Left hindlimb (tissue), 1 donor: ENCODE measurements around the gene RIPK1.
"Not testable (repeated sequence)": the region's sequence is repeated elsewhere in the genome, so short reads cannot be mapped to it uniquely, and the experiment has no call there.

Experiments
- DNase-seq: peaks from one replicate; pipeline ENCODE4 v3.0.0-alpha.2; 2018

RIPK1 gene

DNA sequence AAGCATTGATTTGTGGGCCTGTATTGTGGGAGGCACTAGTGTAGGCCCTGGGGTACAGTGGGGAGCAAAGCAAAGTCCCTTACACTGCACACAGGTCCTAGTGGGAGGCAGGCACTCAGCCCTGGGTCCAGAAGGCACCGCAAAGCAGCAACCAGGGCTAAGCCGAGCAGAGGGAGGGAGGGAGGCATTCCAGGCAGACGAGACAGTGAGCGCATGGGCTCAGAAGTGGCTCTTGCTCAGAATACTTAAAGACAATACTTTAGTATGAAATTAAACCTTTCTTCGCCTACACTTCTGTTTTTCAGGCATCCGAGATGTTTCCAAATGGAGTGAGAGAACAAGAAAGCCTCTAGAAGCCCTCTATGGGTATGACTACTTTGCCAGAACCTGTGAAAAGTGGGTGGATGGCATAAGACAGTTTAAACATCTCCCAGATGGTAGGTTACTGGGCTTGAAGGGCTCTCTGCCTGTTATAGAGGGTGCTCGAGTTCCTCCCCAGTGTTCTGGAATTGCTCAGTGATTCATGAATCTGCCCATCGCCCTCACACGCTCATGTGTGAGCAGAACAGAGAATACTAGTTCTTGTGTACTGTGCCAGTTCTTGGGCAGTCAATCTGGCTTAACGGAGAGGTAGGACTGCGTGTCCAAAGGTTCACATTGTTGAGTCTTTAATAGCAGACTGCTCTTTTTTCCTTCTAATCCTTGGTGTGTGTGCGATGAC lies 68.9 kb downstream of the RIPK1 start:
- DNase-seq = no peak

DNA sequence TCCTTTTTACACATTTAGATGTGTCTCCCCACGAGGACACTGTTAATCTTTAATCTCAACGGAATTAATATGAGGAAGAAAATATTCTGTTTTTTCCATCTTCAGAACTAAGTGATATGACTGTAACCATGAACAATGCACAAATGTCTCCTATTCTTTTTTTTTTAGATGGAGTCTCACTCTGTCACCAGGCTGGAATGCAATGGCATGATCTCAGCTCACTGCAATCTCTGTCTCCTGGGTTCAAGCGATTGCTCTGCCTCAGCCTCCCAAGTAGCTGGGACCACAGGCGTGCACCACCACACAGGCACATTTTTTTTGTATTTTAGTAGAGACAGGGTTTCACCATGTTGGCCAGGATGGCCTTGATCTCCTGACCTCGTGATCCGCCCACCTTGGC lies 69.6 kb downstream of the RIPK1 start:
- not testable (repeated sequence) for DNase-seq

DNA sequence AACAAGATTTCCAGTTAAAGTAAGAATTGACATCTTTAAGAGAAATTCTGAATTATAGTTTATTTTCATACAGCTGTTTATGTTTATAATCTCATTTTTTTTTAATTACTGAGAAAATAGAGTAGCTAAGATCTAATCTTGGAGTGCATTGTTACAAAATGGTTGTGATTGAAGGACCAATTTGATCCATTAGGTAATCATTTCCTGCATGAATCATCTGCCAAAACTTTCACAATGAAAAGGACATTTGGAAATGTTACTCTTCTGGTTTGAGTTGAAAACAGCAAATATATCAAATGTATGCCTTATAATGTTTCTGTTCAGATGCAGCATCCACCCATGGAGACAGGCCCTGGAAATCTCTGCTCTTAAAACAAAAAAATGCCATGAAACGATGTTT lies 70.0 kb downstream of the RIPK1 start:
- DNase-seq = no peak

DNA sequence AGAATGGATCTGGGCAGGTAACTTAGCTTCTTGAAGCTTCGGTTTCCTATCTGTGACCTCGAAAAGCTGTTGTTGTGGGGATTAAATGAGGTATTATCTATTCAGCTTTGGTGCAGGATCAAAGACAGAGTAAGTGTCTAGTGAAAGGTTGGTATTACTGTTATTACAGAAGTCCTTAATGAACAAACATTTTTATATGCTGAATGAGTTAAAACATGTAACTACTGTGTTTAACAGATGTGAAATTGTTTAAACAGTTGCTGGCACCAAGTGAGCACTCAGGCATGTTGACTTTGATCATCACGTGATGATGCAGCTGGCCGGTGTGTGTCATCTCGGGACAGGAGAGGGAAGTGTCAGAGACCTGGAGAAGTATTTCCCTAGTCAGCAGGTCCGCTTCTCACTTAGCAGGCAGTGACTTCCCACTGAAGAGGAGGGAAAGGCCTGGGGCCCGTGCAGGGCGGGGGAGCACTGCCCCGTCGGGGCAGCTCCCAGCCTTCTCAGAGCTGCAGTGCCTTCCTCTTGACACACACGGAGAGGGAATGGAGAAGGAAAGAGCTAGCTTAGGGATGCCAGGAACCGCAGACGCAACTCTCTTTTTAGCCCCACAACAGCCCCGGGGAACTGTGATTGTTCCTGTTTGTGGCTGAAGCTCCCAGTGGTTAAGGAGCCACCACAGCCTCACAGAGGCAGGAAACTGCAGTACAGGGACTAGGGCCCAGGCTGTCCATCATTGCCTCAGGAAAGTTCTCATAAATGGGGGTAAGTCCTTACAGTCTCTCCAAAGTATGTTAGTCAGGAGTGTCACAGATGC lies 71.0 kb downstream of the RIPK1 start:
- peak; percentile 51 for DNase-seq

DNA sequence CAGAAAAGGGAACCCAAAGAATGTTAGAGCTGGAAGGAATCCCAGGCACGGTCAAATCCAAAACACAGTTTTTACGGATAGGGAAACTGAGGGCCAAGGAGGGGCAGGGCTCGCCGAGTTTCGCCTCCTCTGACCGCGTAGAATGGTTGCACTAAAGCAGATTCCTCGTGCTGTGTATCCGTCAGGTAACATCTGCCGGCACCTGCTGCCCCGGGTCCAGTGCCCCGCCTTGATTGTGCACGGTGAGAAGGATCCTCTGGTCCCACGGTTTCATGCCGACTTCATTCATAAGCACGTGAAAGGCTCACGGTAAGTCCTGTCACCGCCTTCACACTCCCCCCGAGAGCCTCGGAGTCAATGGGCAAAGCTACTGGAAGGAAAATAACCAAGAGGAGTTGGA lies 71.9 kb downstream of the RIPK1 start:
- no peak for DNase-seq

DNA sequence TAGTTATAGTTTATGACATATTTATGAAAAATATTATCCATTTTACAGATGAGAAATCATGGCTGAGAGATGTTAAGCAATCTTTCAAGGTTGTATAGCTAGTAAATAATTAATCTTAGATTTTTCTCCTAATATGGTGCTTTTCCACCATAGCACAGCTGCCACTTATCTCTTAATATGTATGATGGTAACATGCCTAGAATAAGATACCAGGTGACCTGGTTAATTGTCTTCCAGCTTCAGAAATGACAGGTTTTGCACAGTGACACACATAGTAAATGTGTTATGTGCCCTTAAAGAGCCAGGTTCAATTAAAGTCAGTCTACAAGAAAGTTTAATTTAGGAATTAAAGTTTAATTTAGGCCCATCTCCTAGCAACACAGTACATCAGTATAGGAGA lies 74.2 kb downstream of the RIPK1 start:
- DNase-seq = no peak

DNA sequence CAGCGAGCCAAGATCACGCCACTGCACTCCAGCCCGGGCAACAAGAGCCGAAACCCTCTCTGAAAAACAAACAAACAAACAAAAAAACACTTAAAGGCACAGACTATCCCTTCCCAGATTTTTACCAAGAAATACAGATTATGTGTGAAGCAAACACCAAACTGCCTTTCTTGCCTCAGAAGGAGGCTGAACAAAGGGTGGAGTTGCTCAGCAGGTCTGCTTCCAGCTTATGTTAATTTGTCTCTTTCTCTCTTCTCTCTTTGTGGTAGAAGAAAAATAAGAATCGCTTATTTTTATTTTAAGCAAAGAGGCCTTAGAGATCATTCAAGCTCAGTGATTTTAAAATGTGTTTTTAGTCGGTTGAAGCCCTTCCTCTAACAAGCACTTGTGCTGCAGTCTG lies 74.9 kb downstream of the RIPK1 start:
- DNase-seq = no peak

DNA sequence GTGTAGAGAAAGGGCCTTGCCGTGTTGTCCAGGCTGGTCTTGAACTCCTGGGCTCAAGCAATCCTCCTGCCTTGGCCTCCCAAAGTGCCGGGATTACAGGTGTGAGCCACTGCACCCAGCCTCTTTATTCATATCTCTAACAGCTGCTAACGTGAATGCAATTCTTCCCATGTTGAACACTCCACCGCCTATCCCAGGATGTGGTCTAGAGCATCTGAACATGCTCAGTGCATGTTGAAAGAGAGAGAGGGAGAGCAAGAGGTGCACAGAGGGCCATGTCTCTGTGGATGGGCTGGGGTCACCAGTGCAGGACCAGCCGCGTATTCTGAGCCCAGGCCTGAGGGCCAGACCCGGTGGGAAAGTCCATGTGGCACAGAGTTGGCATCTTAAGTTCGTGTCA lies 76.3 kb downstream of the RIPK1 start:
- DNase-seq = no peak

DNA sequence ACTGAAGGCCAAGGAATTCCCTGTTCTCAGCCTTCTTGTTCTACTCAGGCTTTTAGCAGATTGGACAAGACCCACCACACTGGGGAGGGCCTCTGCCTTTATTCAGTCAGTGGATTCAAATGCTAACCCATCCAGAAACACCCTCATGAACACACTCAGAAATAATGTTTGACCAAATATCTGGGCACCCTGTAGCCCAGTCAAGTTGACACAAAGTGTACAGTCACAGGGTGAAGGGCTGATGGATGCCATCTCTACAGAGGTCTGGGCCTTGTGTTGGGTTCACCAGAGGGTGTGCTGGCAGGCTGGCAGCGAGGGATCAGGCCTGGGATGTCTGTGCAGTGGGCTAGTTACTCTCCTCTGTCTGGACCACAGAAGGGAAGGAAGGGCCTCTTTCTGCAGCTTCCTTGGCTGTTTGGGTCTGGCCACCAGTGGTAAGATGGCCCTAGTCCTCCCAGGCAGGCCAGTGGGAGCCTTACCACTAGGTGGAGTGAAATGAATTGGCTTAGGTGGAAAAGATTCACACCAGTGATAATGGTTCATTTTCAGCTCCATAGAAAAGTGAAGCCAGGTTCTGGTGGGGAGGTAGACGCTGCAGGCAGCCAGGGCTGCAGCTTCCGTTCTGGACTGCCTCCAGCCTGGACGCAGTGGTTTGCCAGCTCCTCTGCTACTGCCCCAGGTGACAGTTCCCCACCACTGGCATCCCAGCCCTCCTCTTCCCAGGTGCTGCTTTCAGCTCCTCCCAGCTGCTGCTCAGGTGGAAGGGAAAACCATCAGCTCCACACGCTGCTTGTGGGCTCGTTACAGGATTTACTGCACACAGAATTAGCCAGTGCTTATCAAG lies 79.8 kb downstream of the RIPK1 start:
- no peak for DNase-seq

DNA sequence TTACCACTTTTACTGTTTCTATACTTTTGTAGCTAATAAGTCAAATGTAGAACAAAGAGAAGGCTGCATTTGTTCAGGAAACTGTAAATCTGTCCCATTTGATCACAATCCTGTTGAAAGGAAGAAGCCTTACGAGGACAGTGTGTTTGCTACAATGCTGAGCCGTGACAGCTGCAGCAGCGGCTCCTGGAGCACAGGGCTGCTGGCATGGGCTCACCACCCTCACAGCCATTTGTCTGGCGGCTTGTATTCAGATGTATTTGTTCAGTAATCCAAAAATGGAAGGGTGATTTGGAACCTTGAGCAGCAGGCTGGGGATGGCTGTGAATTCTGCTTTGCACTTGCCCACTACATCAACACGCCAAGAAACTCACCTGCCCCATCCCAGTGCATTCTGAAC lies 83.4 kb downstream of the RIPK1 start:
- no peak for DNase-seq

DNA sequence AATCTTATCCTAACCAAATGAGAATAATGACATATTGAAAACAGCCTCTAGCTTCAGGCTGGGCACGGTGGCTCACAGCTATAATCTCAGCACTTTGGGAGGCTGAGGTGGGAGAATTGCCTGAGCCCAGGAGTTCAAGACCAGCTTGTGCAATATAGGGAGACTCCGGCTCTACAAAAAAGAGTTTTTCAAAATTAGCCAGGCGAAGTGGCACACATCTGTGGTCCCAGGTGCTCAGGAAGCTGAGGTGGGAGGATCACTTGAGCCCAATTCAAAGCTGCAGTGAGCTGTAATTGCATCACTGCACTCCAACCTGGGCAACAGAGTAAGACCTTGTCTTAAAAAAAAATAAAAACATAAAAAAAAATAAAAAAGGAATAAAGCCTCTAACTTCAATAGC lies 84.4 kb downstream of the RIPK1 start:
- no peak for DNase-seq

DNA sequence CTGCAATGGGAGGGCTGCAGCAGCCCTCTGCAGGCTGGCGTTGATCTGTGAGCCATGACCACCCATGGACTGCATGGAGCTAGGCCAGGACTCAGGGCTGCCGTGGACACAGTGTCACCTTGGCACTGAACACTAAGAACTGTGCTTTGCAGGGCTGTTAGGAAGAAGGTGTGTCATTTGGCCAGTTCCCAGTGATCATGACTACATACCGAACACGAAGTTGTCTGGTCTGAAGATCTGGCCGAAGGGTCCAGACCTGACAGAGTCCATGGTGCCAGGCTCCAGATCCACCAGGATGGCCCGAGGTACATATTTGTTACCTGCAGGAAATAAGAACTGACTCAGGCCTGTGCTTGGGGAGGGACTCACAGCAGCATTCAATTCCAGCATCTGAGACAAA lies 87.1 kb downstream of the RIPK1 start:
- DNase-seq = not testable (repeated sequence)

DNA sequence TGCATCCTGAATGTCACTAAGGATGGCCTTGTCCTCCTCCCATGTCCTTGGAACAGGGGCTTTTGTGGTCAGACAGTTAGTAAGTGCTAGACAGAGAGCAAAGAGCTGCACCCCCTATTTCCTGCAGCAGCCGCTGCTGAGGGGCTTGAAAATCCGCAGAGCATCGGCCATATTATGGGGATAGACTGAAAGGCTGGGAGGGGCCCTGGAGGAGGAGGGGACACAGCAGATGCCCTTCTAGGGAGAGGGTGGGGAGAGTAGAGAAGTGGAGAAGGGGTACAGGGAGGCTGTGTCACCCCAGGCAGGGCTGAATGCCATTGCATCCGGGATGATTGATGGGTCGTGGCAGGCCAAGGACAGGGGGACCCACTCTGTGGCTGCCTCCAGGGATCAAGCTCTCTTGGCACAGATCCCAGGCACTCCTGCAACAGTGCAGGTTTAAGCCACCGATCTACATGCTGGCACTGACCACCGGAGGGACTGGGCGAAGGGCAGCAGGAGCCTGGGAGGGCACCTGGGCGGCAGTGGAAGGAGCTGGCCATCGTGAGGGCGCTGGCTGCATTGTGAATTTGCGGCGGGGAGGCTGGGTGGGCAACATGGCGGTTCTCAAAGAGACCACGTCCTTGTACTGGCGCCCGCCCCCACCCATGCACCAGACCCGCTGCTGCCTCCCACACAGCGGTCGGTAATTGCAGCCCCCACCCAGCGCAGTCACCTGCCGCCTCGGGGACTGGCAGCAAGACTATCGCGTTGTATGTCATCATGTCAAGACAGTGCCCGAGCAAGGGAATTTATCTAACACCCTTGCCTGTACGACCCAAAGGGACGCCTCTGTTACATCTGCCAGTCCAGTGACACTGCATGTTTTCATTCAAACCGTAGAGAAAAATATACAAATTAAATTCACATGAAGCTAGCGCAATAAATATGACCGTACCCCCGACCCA lies 88.2 kb downstream of the RIPK1 start:
- DNase-seq = peak; percentile 66

DNA sequence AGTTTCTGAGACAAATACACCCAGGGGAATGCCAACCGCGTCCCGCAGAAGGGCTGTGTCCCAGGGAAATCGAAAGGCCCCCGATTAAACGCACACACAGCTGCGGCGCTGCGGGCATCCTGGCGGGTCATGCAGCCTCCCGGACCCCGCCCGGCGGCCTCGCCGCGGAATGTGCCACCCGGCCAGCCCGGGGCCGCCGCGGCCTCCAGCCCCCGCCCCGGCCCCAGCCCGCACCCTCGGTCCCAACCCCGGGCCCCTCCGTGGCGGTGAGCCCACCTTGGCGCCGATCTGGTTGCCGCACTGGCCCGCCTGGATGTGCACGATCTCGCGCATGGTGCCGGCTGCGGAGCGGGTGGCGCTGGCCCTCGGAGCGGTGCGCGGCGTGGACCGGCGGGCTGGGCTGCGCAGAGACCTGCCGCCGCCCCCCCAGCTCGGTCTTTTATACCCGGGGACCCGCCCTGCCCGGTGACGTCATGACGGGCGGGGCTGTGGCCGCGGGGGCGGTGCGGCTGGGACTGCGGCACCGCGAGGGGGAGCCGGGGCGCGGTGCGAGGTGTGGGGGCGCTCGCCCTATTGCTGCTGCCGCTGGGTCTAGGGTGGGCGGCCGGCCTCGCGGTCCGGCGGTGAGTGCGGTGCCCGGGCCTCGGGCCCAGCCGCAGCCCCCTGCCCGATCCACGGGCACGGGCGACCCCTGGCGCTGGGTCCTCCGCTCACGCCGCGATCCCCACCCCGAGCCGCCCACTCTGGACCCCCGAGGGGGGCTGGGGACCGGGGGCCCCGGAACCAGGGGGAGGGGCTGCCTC lies 89.0 kb downstream of the RIPK1 start, which contains the start of gene TUBB2A:
Gene TUBB2A (minus strand): TSS at position 414 of the 803 bp plus-strand sequence. CDS start 81 bp downstream, at position 333.
- peak; percentile 90 for DNase-seq

DNA sequence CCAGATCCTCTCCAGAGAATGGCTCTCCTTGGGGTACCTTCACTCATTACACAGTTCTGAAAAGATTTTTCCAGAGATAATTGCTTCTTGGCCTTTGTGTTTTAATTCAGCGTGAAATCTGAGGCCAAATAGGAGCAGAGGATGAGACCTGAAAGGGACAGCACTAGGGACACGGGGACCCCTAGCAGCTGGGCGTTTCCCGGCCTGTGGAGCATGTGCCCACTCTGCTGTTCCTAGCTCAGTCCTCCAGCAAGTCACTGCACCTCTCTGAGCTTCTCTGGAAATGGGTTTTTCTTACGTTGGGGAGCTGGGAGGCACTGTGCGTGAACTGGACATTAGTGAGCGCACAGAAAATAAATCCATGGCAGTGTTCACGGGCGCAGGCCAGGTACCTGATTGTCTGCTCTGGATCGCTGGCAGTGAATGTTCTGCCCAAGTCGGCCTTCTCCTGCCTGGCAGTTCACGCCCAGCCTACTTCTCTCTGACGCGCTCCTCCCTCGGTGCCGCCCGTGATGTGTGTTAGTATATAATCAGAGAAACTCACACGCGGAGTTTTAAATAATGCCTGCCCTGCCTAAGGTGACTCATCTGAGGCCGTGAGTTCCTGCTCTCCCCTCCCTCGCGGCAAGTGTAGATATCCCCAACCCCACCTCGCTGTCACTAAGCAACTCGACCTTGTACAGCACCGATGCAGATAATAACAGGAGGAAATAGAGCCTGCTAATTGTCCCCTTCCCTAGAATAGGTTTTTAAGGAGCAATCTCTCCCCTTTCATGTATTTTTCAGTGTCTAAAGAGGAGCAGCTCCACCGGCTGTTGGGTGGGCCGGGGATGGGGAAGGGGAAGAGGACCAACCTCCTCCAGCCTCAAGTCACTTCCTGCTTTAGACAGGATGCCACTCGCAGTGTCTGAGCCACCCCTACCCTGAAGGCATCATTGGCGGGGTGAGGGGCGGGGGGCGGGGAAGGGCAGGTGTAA lies 91.8 kb downstream of the RIPK1 start:
- no peak for DNase-seq

DNA sequence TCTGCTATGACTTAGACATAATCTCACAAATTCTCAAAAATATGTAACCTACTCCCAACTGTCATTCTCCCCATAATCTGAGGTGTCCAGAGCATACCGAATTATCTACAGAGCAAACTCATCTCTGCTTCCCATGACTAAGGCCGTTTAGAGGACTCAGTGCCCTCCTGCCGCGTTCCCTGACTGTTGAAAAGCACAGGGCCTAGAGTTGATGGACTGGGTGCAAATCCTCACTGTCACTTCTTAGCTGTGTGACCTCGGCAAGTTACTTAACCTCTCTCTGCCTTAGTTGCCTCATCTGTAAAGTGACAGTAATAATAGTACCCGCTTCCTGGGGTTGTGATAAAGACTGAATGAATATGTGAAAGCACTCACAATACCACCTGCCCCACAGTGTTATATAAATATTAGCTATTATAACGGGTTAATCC lies 93.8 kb downstream of the RIPK1 start:
- no peak for DNase-seq

DNA sequence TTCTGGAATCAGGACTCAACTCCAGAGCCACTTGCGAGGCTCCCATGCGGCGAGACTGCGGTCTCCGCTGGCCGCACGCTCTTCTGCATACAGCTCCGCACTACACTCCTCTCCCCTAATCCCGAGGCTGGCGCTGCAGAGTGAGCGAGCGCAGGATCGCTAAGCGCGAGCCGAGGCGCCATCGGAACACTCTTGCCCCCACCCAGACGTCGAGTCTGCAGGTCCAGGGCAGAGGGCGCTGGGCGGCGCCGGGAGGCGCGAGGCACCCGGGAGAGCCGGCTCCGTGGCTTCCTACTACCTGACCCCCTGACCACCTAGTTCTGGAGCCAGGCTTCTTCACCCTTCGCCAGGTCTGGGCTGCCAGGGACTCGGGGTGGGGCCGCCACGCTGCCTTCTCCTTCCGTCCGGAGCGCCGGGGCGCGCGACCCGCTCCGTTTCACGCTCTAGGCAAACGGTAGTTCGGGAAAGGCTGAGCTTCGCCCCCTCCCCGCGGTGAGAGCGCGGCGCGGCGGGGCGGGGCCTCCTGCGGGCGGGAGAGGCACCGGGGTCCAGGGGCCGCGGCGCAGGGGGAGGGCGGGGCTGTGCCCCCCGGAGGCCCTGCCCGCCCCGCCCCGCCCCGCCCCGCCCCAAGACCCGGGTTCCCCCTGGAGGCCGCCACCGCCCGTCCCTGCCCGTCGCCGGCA lies 94.4 kb downstream of the RIPK1 start:
- peak; percentile 81 for DNase-seq

DNA sequence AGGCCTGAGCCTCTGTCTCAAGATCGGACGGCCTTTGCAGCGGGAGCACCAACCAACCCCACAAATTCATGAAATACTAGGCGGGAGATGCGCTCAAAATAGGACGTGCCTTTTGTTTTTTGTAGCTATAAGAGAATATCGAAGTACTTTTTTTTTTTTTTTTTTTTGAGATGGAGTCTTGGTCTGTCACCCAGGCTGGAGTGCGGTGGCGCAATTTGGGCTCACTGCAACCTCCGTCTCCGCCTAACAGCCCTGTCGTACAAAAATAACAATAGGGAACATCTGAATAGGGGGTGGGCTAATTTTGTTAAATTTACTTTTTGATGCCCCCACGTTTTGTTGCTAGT lies 94.9 kb downstream of the RIPK1 start:
- DNase-seq = no peak

DNA sequence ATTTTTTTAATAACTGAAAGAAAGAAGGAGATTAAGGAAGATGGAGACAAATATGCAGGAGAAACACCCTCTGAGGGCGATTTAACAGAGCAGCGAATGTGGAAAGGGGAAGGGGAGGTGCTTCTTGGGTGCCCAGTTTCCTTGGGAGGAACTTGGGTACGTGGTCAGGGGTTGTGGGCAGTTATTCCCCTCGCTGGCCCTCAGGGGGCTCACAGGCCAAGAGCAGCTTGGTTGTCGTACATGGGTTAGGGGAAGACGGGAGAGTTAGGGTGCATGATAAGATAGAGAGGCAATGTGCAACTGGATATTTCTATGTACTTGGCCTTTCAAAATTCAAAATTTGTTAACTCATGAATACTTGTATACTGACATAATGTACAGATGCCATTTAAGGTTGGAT lies 96.1 kb downstream of the RIPK1 start:
- DNase-seq = no peak
